WTC11 (cell line): ENCODE results near the gene TMTC2. TPM values are rescaled to one million over a fixed set of nuclear protein-coding genes. Genes with fewer than 3 reads are reported as not detected.

Source experiments
- ATAC-seq: fragments of 200-7000 bp; cut with Tn5 transposase; 2 replicates; pipeline ENCODE4 v1.10.0; 2021; ENCODE audit warnings: mild to moderate bottlenecking, moderate library complexity
- CTCF ChIA-PET: fragments of 300-600 bp; sonication (Branson Sonifier 250); formaldehyde crosslinking; loops from one replicate; lab custom pipeline; 2021; ENCODE audit warnings: antibody characterized with exemption; lab: Charles Lee
- POLR2A ChIA-PET: fragments of 350-600 bp; sonication (Branson Sonifier 250); formaldehyde crosslinking; loops from one replicate; lab custom pipeline; 2021; ENCODE audit warnings: antibody characterized with exemption; lab: Charles Lee
- DNase-seq: peaks from one replicate; pipeline ENCODE4 v3.0.0; 2021; ENCODE audit warnings: low spot score
- H3K27ac Mint-ChIP-seq: 2 replicates; pipeline ENCODE4 v1.8.0; 2021; ENCODE audit warnings: mixed read lengths
- H3K27me3 Mint-ChIP-seq: 2 replicates; pipeline ENCODE4 v1.8.0; 2021; ENCODE audit warnings: low read depth, mild to moderate bottlenecking, moderate library complexity, mixed read lengths
- H3K36me3 Mint-ChIP-seq: 2 replicates; pipeline ENCODE4 v1.8.0; 2021; ENCODE audit warnings: mixed read lengths
- H3K4me1 Mint-ChIP-seq: 2 replicates; pipeline ENCODE4 v1.8.0; 2022; ENCODE audit warnings: mixed read lengths
- H3K4me3 Mint-ChIP-seq: 2 replicates; pipeline ENCODE4 v1.8.0; 2021; ENCODE audit warnings: mild to moderate bottlenecking, moderate library complexity, mixed read lengths
- H3K9me3 Mint-ChIP-seq: 2 replicates; pipeline ENCODE4 v1.8.0; 2021; ENCODE audit warnings: mixed read lengths
- CREB1 ChIP-seq: sonication (generic); formaldehyde crosslinking; IDR thresholded peaks from 2 replicates; pipeline ENCODE4 v1.8.0; 2023; ENCODE audit warnings: mild to moderate bottlenecking, missing genetic modification reagents
- E2F1 ChIP-seq: sonication (generic); formaldehyde crosslinking; IDR thresholded peaks from 2 replicates; pipeline ENCODE4 v1.8.0; 2022; ENCODE audit warnings: mild to moderate bottlenecking, missing genetic modification reagents
- E2F5 ChIP-seq: sonication (generic); formaldehyde crosslinking; IDR thresholded peaks from 2 replicates; pipeline ENCODE4 v1.8.1; 2022; ENCODE audit warnings: mild to moderate bottlenecking, moderate library complexity, missing genetic modification reagents
- EMX1 ChIP-seq: fragments of 250-450 bp; sonication (Bioruptor Pico); IDR thresholded peaks from 2 replicates; pipeline ENCODE4 v1.8.0; 2021; ENCODE audit warnings: mild to moderate bottlenecking
- FOXJ3 ChIP-seq: sonication (generic); formaldehyde crosslinking; IDR thresholded peaks from 2 replicates; pipeline ENCODE4 v1.9.0; 2021; ENCODE audit warnings: missing genetic modification reagents, mild to moderate bottlenecking, borderline replicate concordance
- FOXP4 ChIP-seq: sonication (generic); formaldehyde crosslinking; IDR thresholded peaks from 2 replicates; pipeline ENCODE4 v1.8.0; 2022; ENCODE audit warnings: mild to moderate bottlenecking, missing genetic modification reagents
- IRF2 ChIP-seq: sonication (generic); formaldehyde crosslinking; IDR thresholded peaks from 2 replicates; pipeline ENCODE4 v1.8.0; 2022; ENCODE audit warnings: low read depth, missing genetic modification reagents, borderline replicate concordance
- JUN ChIP-seq: sonication (generic); formaldehyde crosslinking; IDR thresholded peaks from 2 replicates; pipeline ENCODE4 v1.8.0; 2023; ENCODE audit warnings: mild to moderate bottlenecking, missing genetic modification reagents
- MYBL2 ChIP-seq: sonication (generic); formaldehyde crosslinking; IDR thresholded peaks from 2 replicates; pipeline ENCODE4 v1.8.1; 2023; ENCODE audit warnings: mild to moderate bottlenecking, moderate library complexity, missing genetic modification reagents
- PRRX2 ChIP-seq: fragments of 250-450 bp; sonication (Bioruptor Pico); IDR thresholded peaks from 2 replicates; pipeline ENCODE4 v1.8.0; 2021; ENCODE audit warnings: mild to moderate bottlenecking
- SMAD3 ChIP-seq: sonication (generic); formaldehyde crosslinking; IDR thresholded peaks from 2 replicates; pipeline ENCODE4 v1.8.0; 2022; ENCODE audit warnings: missing genetic modification reagents, mild to moderate bottlenecking, borderline replicate concordance
- SMAD4 ChIP-seq: sonication (generic); formaldehyde crosslinking; IDR thresholded peaks from 2 replicates; pipeline ENCODE4 v1.8.0; 2022; ENCODE audit warnings: mild to moderate bottlenecking, missing genetic modification reagents
- SP1 ChIP-seq: sonication (generic); formaldehyde crosslinking; conservative IDR thresholded peaks from 2 replicates; pipeline ENCODE4 v1.8.1; 2022; ENCODE audit warnings: missing genetic modification reagents
- ZBTB21 ChIP-seq: sonication (generic); formaldehyde crosslinking; IDR thresholded peaks from 2 replicates; pipeline ENCODE4 v1.8.1; 2023; ENCODE audit warnings: mild to moderate bottlenecking, missing genetic modification reagents, borderline replicate concordance
- ZNF138 ChIP-seq: sonication (generic); formaldehyde crosslinking; conservative IDR thresholded peaks from 2 replicates; pipeline ENCODE4 v1.8.1; 2022; ENCODE audit warnings: mild to moderate bottlenecking, moderate library complexity, missing genetic modification reagents
- ZNF232 ChIP-seq: sonication (generic); formaldehyde crosslinking; IDR thresholded peaks from 2 replicates; pipeline ENCODE4 v1.8.0; 2022; ENCODE audit warnings: mild to moderate bottlenecking, missing genetic modification reagents
- total RNA-seq: library from RNA; stranded (reverse); gene quantifications from 3 replicates; pipeline ENCODE4 v1.2.3, GENCODE V29; 2021
- TF ChIP-seq, protein P1 (sequence below): sonication (generic); formaldehyde crosslinking; IDR thresholded peaks from 2 replicates; pipeline ENCODE4 v1.8.1; 2023; ENCODE audit warnings: mild to moderate bottlenecking, moderate library complexity, missing genetic modification reagents
- TF ChIP-seq, protein P2 (sequence below): fragments of 250-450 bp; sonication (Bioruptor Pico); IDR thresholded peaks from 2 replicates; pipeline ENCODE4 v1.8.0; 2021; ENCODE audit warnings: mild to moderate bottlenecking
- TF ChIP-seq, protein P3 (sequence below): sonication (generic); formaldehyde crosslinking; IDR thresholded peaks from 2 replicates; pipeline ENCODE4 v1.8.0; 2023; ENCODE audit warnings: missing genetic modification reagents, mild to moderate bottlenecking, borderline replicate concordance
- TF ChIP-seq, protein P4 (sequence below): sonication (generic); formaldehyde crosslinking; IDR thresholded peaks from 2 replicates; pipeline ENCODE4 v1.8.1; 2023; ENCODE audit warnings: mild to moderate bottlenecking, missing genetic modification reagents

Gene TMTC2
- total RNA-seq, 1 experiment from 2014 or later, result 6.4 TPM

- peaks cover 27% of the 10 kb centered on the region for H3K4me1 Mint-ChIP-seq
- POLR2A ChIA-PET, result no interaction called here
- no peak for DNase-seq
- no peak overlapping the region for H3K27ac Mint-ChIP-seq
- ATAC-seq, result no peak
- H3K27me3 Mint-ChIP-seq, result peaks cover 9% of the 10 kb centered on the region
- H3K36me3 Mint-ChIP-seq, result peaks cover 6% of the 10 kb centered on the region
- no peak for TF ChIP-seq ZBTB21
- no peak for TF ChIP-seq JUN
- TF ChIP-seq IRF2 (CRISPR knock-in tag), result no peak
- TF ChIP-seq, protein P1, sequence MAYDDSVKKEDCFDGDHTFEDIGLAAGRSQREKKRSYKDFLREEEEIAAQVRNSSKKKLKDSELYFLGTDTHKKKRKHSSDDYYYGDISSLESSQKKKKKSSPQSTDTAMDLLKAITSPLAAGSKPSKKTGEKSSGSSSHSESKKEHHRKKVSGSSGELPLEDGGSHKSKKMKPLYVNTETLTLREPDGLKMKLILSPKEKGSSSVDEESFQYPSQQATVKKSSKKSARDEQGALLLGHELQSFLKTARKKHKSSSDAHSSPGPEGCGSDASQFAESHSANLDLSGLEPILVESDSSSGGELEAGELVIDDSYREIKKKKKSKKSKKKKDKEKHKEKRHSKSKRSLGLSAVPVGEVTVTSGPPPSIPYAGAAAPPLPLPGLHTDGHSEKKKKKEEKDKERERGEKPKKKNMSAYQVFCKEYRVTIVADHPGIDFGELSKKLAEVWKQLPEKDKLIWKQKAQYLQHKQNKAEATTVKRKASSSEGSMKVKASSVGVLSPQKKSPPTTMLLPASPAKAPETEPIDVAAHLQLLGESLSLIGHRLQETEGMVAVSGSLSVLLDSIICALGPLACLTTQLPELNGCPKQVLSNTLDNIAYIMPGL, result no peak
- TF ChIP-seq SMAD4 (CRISPR knock-in tag), result no peak
- no peak for TF ChIP-seq ZNF232 (CRISPR knock-in tag)
- TF ChIP-seq, all 79 proteins: peak for 0
- CTCF ChIA-PET, result no interaction called here
- no peak overlapping the region for H3K4me3 Mint-ChIP-seq
- no peaks in the 10 kb centered on the region for H3K9me3 Mint-ChIP-seq
Observed at GRCh38 chr12:82691513-82691912, 4.8 kb downstream of the TMTC2 start.

GRCh38 chr12:82694276-82694675 is 7.6 kb downstream of the TMTC2 start:
- no peak overlapping the region for H3K27ac Mint-ChIP-seq
- CTCF ChIA-PET, result no interaction called here
- peaks cover 18% of the 10 kb centered on the region for H3K4me1 Mint-ChIP-seq
- ATAC-seq (no peak), DNase-seq (no peak)
- H3K27me3 Mint-ChIP-seq, result no peaks in the 10 kb centered on the region
- POLR2A ChIA-PET, result no interaction called here
- peaks cover 6% of the 10 kb centered on the region for H3K36me3 Mint-ChIP-seq
- TF ChIP-seq, protein P2, sequence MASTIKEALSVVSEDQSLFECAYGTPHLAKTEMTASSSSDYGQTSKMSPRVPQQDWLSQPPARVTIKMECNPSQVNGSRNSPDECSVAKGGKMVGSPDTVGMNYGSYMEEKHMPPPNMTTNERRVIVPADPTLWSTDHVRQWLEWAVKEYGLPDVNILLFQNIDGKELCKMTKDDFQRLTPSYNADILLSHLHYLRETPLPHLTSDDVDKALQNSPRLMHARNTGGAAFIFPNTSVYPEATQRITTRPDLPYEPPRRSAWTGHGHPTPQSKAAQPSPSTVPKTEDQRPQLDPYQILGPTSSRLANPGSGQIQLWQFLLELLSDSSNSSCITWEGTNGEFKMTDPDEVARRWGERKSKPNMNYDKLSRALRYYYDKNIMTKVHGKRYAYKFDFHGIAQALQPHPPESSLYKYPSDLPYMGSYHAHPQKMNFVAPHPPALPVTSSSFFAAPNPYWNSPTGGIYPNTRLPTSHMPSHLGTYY, result no peak
- TF ChIP-seq E2F1 (CRISPR knock-in tag) (no peak), ZBTB21 (no peak), MYBL2 (CRISPR knock-in tag) (no peak)
- no peaks in the 10 kb centered on the region for H3K9me3 Mint-ChIP-seq
- no peak overlapping the region for H3K4me3 Mint-ChIP-seq

- no peak for ATAC-seq
- Mint-ChIP-seq H3K27ac (no peak overlapping the region), H3K36me3 (peaks cover 6% of the 10 kb centered on the region), H3K4me3 (no peak overlapping the region), H3K27me3 (no peaks in the 10 kb centered on the region), H3K9me3 (no peaks in the 10 kb centered on the region), H3K4me1 (peaks cover 17% of the 10 kb centered on the region)
- ChIA-PET CTCF (no interaction called here), POLR2A (no interaction called here)
- DNase-seq, result no peak
- TF ChIP-seq CREB1 (CRISPR knock-in tag), result no peak
- no peak for TF ChIP-seq SMAD4 (CRISPR knock-in tag)
- no peak for TF ChIP-seq FOXP4 (CRISPR knock-in tag)
- TF ChIP-seq, protein P3, sequence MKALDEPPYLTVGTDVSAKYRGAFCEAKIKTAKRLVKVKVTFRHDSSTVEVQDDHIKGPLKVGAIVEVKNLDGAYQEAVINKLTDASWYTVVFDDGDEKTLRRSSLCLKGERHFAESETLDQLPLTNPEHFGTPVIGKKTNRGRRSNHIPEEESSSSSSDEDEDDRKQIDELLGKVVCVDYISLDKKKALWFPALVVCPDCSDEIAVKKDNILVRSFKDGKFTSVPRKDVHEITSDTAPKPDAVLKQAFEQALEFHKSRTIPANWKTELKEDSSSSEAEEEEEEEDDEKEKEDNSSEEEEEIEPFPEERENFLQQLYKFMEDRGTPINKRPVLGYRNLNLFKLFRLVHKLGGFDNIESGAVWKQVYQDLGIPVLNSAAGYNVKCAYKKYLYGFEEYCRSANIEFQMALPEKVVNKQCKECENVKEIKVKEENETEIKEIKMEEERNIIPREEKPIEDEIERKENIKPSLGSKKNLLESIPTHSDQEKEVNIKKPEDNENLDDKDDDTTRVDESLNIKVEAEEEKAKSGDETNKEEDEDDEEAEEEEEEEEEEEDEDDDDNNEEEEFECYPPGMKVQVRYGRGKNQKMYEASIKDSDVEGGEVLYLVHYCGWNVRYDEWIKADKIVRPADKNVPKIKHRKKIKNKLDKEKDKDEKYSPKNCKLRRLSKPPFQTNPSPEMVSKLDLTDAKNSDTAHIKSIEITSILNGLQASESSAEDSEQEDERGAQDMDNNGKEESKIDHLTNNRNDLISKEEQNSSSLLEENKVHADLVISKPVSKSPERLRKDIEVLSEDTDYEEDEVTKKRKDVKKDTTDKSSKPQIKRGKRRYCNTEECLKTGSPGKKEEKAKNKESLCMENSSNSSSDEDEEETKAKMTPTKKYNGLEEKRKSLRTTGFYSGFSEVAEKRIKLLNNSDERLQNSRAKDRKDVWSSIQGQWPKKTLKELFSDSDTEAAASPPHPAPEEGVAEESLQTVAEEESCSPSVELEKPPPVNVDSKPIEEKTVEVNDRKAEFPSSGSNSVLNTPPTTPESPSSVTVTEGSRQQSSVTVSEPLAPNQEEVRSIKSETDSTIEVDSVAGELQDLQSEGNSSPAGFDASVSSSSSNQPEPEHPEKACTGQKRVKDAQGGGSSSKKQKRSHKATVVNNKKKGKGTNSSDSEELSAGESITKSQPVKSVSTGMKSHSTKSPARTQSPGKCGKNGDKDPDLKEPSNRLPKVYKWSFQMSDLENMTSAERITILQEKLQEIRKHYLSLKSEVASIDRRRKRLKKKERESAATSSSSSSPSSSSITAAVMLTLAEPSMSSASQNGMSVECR, result no peak
- no peak for TF ChIP-seq SMAD3 (CRISPR knock-in tag)
- TF ChIP-seq, protein P4, sequence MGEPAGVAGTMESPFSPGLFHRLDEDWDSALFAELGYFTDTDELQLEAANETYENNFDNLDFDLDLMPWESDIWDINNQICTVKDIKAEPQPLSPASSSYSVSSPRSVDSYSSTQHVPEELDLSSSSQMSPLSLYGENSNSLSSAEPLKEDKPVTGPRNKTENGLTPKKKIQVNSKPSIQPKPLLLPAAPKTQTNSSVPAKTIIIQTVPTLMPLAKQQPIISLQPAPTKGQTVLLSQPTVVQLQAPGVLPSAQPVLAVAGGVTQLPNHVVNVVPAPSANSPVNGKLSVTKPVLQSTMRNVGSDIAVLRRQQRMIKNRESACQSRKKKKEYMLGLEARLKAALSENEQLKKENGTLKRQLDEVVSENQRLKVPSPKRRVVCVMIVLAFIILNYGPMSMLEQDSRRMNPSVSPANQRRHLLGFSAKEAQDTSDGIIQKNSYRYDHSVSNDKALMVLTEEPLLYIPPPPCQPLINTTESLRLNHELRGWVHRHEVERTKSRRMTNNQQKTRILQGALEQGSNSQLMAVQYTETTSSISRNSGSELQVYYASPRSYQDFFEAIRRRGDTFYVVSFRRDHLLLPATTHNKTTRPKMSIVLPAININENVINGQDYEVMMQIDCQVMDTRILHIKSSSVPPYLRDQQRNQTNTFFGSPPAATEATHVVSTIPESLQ, result no peak
- TF ChIP-seq SP1 (CRISPR knock-in tag), result no peak
- TF ChIP-seq PRRX2 (CRISPR knock-in tag), result no peak
- no peak for TF ChIP-seq E2F5 (CRISPR knock-in tag)
- no peak for TF ChIP-seq JUN
- no peak for TF ChIP-seq ZNF138 (CRISPR knock-in tag)
- no peak for TF ChIP-seq FOXJ3 (CRISPR knock-in tag)
- TF ChIP-seq EMX1 (CRISPR knock-in tag), result no peak
Observed at GRCh38 chr12:82694970-82695369, 8.3 kb downstream of the TMTC2 start.
